ENCODE results near the gene ABCA7. TPM values are rescaled to one million over a fixed set of nuclear protein-coding genes. Genes with fewer than 3 reads are reported as not detected.

The ABCA7 gene
- polyA plus RNA-seq, 1 donor from 2014 or later: 51.8 TPM

DNA sequence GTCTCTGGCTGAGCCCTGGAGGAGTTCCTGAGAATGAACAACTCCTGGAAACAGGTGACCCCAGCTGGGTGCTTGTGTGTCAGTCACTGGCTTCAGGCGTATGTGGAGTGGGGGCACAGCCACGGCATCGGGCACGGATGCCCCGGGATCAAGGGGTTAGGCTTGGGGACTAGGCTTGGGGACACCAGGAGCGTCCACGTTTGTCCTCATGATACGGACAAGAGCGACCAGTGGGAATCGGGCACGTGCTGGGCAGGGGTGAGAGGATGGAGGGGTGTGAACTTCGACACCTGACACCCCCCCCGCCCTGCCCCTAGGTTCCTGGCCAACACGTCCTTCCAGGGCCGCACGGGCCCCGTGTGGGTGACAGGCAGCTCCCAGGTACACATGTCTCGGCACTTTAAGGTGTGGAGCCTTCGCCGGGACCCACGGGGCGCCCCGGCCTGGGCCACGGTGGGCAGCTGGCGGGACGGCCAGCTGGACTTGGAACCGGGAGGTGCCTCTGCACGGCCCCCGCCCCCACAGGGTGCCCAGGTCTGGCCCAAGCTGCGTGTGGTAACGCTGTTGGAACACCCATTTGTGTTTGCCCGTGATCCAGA, 35.6 kb upstream of the ABCA7 start:
- no peak overlapping the region for H2AFZ ChIP-seq (ENCODE audit: low read depth, low read length)
- no peak overlapping the region for H3K4me2 ChIP-seq (ENCODE audit: low read length)
- no peak for TF ChIP-seq POLR2AphosphoS5 (IDR thresholded peaks at IDR 0.05)
- TF ChIP-seq, protein P1, sequence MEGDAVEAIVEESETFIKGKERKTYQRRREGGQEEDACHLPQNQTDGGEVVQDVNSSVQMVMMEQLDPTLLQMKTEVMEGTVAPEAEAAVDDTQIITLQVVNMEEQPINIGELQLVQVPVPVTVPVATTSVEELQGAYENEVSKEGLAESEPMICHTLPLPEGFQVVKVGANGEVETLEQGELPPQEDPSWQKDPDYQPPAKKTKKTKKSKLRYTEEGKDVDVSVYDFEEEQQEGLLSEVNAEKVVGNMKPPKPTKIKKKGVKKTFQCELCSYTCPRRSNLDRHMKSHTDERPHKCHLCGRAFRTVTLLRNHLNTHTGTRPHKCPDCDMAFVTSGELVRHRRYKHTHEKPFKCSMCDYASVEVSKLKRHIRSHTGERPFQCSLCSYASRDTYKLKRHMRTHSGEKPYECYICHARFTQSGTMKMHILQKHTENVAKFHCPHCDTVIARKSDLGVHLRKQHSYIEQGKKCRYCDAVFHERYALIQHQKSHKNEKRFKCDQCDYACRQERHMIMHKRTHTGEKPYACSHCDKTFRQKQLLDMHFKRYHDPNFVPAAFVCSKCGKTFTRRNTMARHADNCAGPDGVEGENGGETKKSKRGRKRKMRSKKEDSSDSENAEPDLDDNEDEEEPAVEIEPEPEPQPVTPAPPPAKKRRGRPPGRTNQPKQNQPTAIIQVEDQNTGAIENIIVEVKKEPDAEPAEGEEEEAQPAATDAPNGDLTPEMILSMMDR (IDR thresholded peaks at IDR 0.05; ENCODE audit: poor library complexity, severe bottlenecking): no peak
- no peak for TF ChIP-seq MXI1 (conservative IDR thresholded peaks at IDR 0.05; ENCODE audit: poor library complexity, severe bottlenecking)
- no peak for TF ChIP-seq EZH2 (IDR thresholded peaks at IDR 0.05; ENCODE audit: borderline replicate concordance, insufficient read depth, low read length, poor library complexity, severe bottlenecking)
- no peak for TF ChIP-seq EP300 (conservative IDR thresholded peaks at IDR 0.05; ENCODE audit: poor library complexity, severe bottlenecking)
- TF ChIP-seq, protein P2, sequence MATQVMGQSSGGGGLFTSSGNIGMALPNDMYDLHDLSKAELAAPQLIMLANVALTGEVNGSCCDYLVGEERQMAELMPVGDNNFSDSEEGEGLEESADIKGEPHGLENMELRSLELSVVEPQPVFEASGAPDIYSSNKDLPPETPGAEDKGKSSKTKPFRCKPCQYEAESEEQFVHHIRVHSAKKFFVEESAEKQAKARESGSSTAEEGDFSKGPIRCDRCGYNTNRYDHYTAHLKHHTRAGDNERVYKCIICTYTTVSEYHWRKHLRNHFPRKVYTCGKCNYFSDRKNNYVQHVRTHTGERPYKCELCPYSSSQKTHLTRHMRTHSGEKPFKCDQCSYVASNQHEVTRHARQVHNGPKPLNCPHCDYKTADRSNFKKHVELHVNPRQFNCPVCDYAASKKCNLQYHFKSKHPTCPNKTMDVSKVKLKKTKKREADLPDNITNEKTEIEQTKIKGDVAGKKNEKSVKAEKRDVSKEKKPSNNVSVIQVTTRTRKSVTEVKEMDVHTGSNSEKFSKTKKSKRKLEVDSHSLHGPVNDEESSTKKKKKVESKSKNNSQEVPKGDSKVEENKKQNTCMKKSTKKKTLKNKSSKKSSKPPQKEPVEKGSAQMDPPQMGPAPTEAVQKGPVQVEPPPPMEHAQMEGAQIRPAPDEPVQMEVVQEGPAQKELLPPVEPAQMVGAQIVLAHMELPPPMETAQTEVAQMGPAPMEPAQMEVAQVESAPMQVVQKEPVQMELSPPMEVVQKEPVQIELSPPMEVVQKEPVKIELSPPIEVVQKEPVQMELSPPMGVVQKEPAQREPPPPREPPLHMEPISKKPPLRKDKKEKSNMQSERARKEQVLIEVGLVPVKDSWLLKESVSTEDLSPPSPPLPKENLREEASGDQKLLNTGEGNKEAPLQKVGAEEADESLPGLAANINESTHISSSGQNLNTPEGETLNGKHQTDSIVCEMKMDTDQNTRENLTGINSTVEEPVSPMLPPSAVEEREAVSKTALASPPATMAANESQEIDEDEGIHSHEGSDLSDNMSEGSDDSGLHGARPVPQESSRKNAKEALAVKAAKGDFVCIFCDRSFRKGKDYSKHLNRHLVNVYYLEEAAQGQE (IDR thresholded peaks at IDR 0.05; ENCODE audit: borderline replicate concordance): no peak
- no peak for TF ChIP-seq TAF1 (IDR thresholded peaks at IDR 0.05; ENCODE audit: low read depth)
- TF ChIP-seq RAD21 (conservative IDR thresholded peaks at IDR 0.05): no peak
- TF ChIP-seq SMC3 (conservative IDR thresholded peaks at IDR 0.05; ENCODE audit: poor library complexity): no peak
- H3K4me3 ChIP-seq (ENCODE audit: low read length): no peak overlapping the region
- H4K20me1 ChIP-seq (ENCODE audit: insufficient read depth): no peaks in the 10 kb centered on the region
- no peak overlapping the region for H3K27ac ChIP-seq (ENCODE audit: low read length)
- no peaks in the 10 kb centered on the region for H3K79me2 ChIP-seq (replicated peaks; ENCODE audit: insufficient read depth, low read length)
- H3F3A ChIP-seq (ENCODE audit: insufficient read depth, low read length, poor library complexity, severe bottlenecking): no peaks in the 10 kb centered on the region
- no peaks in the 10 kb centered on the region for H3K9me3 ChIP-seq (ENCODE audit: low read length)
- peaks cover 19% of the 10 kb centered on the region for H3K27me3 ChIP-seq (ENCODE audit: insufficient read depth, low read depth, low read length)
- H3K9me2 ChIP-seq (ENCODE audit: insufficient read depth, low read length): no peaks in the 10 kb centered on the region
- H3K9ac ChIP-seq (ENCODE audit: low read length): no peak overlapping the region
- no peaks in the 10 kb centered on the region for H3K36me3 ChIP-seq (ENCODE audit: insufficient read depth, low read length)

DNA sequence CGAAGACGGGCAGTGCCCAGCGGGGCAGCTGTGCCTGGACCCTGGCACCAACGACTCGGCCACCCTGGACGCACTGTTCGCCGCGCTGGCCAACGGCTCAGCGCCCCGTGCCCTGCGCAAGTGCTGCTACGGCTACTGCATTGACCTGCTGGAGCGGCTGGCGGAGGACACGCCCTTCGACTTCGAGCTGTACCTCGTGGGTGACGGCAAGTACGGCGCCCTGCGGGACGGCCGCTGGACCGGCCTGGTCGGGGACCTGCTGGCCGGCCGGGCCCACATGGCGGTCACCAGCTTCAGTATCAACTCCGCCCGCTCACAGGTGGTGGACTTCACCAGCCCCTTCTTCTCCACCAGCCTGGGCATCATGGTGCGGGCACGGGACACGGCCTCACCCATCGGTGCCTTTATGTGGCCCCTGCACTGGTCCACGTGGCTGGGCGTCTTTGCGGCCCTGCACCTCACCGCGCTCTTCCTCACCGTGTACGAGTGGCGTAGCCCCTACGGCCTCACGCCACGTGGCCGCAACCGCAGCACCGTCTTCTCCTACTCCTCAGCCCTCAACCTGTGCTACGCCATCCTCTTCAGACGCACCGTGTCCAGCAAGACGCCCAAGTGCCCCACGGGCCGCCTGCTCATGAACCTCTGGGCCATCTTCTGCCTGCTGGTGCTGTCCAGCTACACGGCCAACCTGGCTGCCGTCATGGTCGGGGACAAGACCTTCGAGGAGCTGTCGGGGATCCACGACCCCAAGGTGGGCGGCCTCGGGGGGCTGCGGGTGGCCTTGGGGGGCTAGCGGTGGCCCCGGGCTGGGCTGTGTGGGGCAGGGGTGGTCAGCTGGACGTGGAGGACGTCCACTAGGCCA, 34.9 kb upstream of the ABCA7 start:
- H3F3A ChIP-seq (ENCODE audit: insufficient read depth, low read length, poor library complexity, severe bottlenecking): no peaks in the 10 kb centered on the region
- H3K27ac ChIP-seq (ENCODE audit: low read length): no peak overlapping the region
- H3K4me2 ChIP-seq (ENCODE audit: low read length): no peak overlapping the region
- H3K36me3 ChIP-seq (ENCODE audit: insufficient read depth, low read length): no peaks in the 10 kb centered on the region
- H3K4me3 ChIP-seq (ENCODE audit: low read length): no peak overlapping the region
- TF ChIP-seq EP300 (conservative IDR thresholded peaks at IDR 0.05; ENCODE audit: poor library complexity, severe bottlenecking) (no peak), RAD21 (conservative IDR thresholded peaks at IDR 0.05) (no peak), SMC3 (conservative IDR thresholded peaks at IDR 0.05; ENCODE audit: poor library complexity) (no peak), MXI1 (conservative IDR thresholded peaks at IDR 0.05; ENCODE audit: poor library complexity, severe bottlenecking) (no peak), TAF1 (IDR thresholded peaks at IDR 0.05; ENCODE audit: low read depth) (no peak), POLR2AphosphoS5 (IDR thresholded peaks at IDR 0.05) (no peak), EZH2 (IDR thresholded peaks at IDR 0.05; ENCODE audit: borderline replicate concordance, insufficient read depth, low read length, poor library complexity, severe bottlenecking) (no peak)
- TF ChIP-seq, protein P2 (IDR thresholded peaks at IDR 0.05; ENCODE audit: borderline replicate concordance): no peak
- TF ChIP-seq, protein P1 (IDR thresholded peaks at IDR 0.05; ENCODE audit: poor library complexity, severe bottlenecking): no peak
- H3K9me3 ChIP-seq (ENCODE audit: low read length): no peaks in the 10 kb centered on the region
- H3K79me2 ChIP-seq (replicated peaks; ENCODE audit: insufficient read depth, low read length): no peaks in the 10 kb centered on the region
- H3K9me2 ChIP-seq (ENCODE audit: insufficient read depth, low read length): no peaks in the 10 kb centered on the region
- no peak overlapping the region for H3K9ac ChIP-seq (ENCODE audit: low read length)
- H4K20me1 ChIP-seq (ENCODE audit: insufficient read depth): no peaks in the 10 kb centered on the region
- peaks cover 13% of the 10 kb centered on the region for H3K27me3 ChIP-seq (ENCODE audit: insufficient read depth, low read depth, low read length)
- H2AFZ ChIP-seq (ENCODE audit: low read depth, low read length): no peak overlapping the region
